Trophoblast cell (in vitro differentiated cells and primary cell): ENCODE measurements around the gene AGAP1.

Experiments used
- DNase-seq, 2 donors: peaks; one replicate each; pipeline ENCODE4 v3.0.0-alpha.2; 2016
- H2AFZ ChIP-seq: 2 replicates; pipeline ENCODE4 v1.6.1; 2013; ENCODE audit warnings: low read length, moderate library complexity, mild to moderate bottlenecking; ENCODE audit not compliant: insufficient read depth, poor library complexity
- H2AK5ac ChIP-seq: 2 replicates; pipeline ENCODE4 v1.6.1; 2013; ENCODE audit warnings: mild to moderate bottlenecking, low read length
- H2BK120ac ChIP-seq: 2 replicates; pipeline ENCODE4 v1.6.1; 2013; ENCODE audit warnings: low read length, mild to moderate bottlenecking, moderate library complexity; ENCODE audit not compliant: insufficient read depth, poor library complexity
- H2BK12ac ChIP-seq: 2 replicates; pipeline ENCODE4 v1.6.1; 2013; ENCODE audit warnings: mild to moderate bottlenecking, low read length, moderate library complexity
- H2BK5ac ChIP-seq: 2 replicates; pipeline ENCODE4 v1.6.1; 2013; ENCODE audit warnings: low read length, low read depth, moderate library complexity, mild to moderate bottlenecking; ENCODE audit not compliant: poor library complexity
- H3K14ac ChIP-seq: 2 replicates; pipeline ENCODE4 v1.6.1; 2013; ENCODE audit warnings: mild to moderate bottlenecking, low read length
- H3K18ac ChIP-seq: 2 replicates; pipeline ENCODE4 v1.6.1; 2013; ENCODE audit warnings: mild to moderate bottlenecking, low read length
- H3K23ac ChIP-seq: 2 replicates; pipeline ENCODE4 v1.6.1; 2013; ENCODE audit warnings: low read length
- H3K27ac ChIP-seq: 2 replicates; pipeline ENCODE4 v1.5.1; 2013; ENCODE audit warnings: low read depth, mild to moderate bottlenecking, inconsistent platforms, low read length, moderate library complexity
- H3K27me3 ChIP-seq: 2 replicates; pipeline ENCODE4 v1.6.1; 2013; ENCODE audit warnings: inconsistent platforms, mild to moderate bottlenecking, low read length, moderate library complexity; ENCODE audit not compliant: insufficient read depth
- H3K36me3 ChIP-seq, 2 experiments: 1 replicate in 1 of 2; 2 replicates in 1 of 2; pipeline ENCODE4 v1.6.1; 2013; ENCODE audit warnings: low read length in 2 of 2, mild to moderate bottlenecking in 2 of 2, moderate library complexity in 1 of 2; ENCODE audit not compliant: insufficient read depth in 2 of 2, control insufficient read depth in 1 of 2
- H3K4ac ChIP-seq: 2 replicates; pipeline ENCODE4 v1.6.1; 2013; ENCODE audit warnings: low read depth, mild to moderate bottlenecking, low read length, moderate library complexity
- H3K4me1 ChIP-seq, 2 experiments: 1 replicate in 1 of 2; 2 replicates in 1 of 2; pipeline ENCODE4 v1.6.1; 2013; ENCODE audit warnings: low read length in 2 of 2, mild to moderate bottlenecking in 2 of 2, moderate library complexity in 1 of 2; ENCODE audit not compliant: insufficient read depth in 2 of 2, control insufficient read depth in 1 of 2
- H3K4me2 ChIP-seq: 2 replicates; pipeline ENCODE4 v1.6.1; 2013; ENCODE audit warnings: inconsistent platforms, mild to moderate bottlenecking, low read length, moderate library complexity
- H3K4me3 ChIP-seq: 2 replicates; pipeline ENCODE4 v1.5.1; 2013; ENCODE audit warnings: mild to moderate bottlenecking, low read depth, low read length, inconsistent platforms
- H3K79me1 ChIP-seq: one replicate; pipeline ENCODE4 v1.6.1; 2013; ENCODE audit warnings: low read length
- H3K79me2 ChIP-seq: 2 replicates; pipeline ENCODE4 v1.6.1; 2013; ENCODE audit warnings: low read length, mild to moderate bottlenecking; ENCODE audit not compliant: control insufficient read depth, insufficient read depth, poor library complexity
- H3K9ac ChIP-seq: 2 replicates; pipeline ENCODE4 v1.6.1; 2013; ENCODE audit warnings: mild to moderate bottlenecking, low read length
- H3K9me3 ChIP-seq: 2 replicates; pipeline ENCODE4 v1.6.1; 2013; ENCODE audit warnings: low read depth, mild to moderate bottlenecking, control low read depth, inconsistent platforms, low read length; ENCODE audit not compliant: insufficient read depth
- H4K12ac ChIP-seq: 2 replicates; pipeline ENCODE4 v1.6.1; 2013; ENCODE audit warnings: low read depth, mild to moderate bottlenecking, low read length, moderate library complexity
- H4K8ac ChIP-seq: 2 replicates; pipeline ENCODE4 v1.6.1; 2013; ENCODE audit warnings: low read depth, mild to moderate bottlenecking, low read length, moderate library complexity
- H4K91ac ChIP-seq: one replicate; pipeline ENCODE4 v1.6.1; 2013; ENCODE audit warnings: low read depth, mild to moderate bottlenecking, low read length, moderate library complexity
- WGBS: extraction: QIAGEN DNeasy Blood & Tissue Kit; methylation state at CpG from one replicate; pipeline ENCODE4 v1.1.7; 2013; ENCODE audit warnings: missing lambda C conversion rate; ENCODE audit not compliant: insufficient read length, insufficient coverage; ENCODE audit errors: extremely low coverage; 5-methylcytosine and 5-hydroxymethylcytosine counted together

Gene AGAP1

DNA sequence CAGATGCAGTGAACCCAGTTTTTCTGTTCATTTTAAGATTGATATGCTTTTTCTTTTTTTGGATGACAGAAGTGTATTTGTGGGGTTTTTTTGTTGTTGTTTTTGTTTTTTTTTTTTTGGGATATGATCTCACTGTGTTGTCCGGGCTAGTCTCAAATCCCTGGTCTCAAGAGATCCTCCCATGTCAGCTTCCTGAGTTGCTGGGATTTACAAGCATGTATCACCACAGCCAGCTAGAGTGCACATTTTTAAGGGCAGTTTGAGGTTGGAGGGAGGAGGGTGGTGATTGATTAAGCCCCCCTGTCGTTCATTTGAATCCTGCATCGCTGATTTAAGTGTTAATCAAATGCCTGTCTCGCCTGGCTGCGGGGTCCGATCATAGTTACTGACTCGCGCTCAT, 485.2 kb downstream of the AGAP1 start:
- WGBS: no CpG with 5 or more reads among the region's 8 CpGs
- H2BK5ac ChIP-seq: no peak overlapping the region
- no peak overlapping the region for H2BK12ac ChIP-seq
- no peaks in the 10 kb centered on the region for H3K4me1 ChIP-seq
- no peak overlapping the region for H2AK5ac ChIP-seq
- no peak overlapping the region for H3K4me3 ChIP-seq
- H3K9me3 ChIP-seq: no peaks in the 10 kb centered on the region
- no peak overlapping the region for H4K91ac ChIP-seq
- H3K79me1 ChIP-seq: no peaks in the 10 kb centered on the region
- H3K23ac ChIP-seq: no peak overlapping the region
- no peak overlapping the region for H3K14ac ChIP-seq
- H3K36me3 ChIP-seq: peaks cover 0 to 4% of the 10 kb centered on the region in 2 experiments
- H3K4ac ChIP-seq: no peak overlapping the region
- no peaks in the 10 kb centered on the region for H3K79me2 ChIP-seq
- H3K4me2 ChIP-seq: no peak overlapping the region
- no peak overlapping the region for H3K27ac ChIP-seq
- no peak overlapping the region for H2AFZ ChIP-seq
- H4K12ac ChIP-seq: no peak overlapping the region
- DNase-seq: no peak
- no peak overlapping the region for H4K8ac ChIP-seq
- H3K18ac ChIP-seq: no peak overlapping the region
- no peak overlapping the region for H2BK120ac ChIP-seq
- no peaks in the 10 kb centered on the region for H3K27me3 ChIP-seq
- no peak overlapping the region for H3K9ac ChIP-seq

GRCh38 chr2:235979753-235980435, 486.1 kb downstream of the AGAP1 start:
- Histone ChIP-seq H3K79me1 (no peaks in the 10 kb centered on the region), H2AK5ac (no peak overlapping the region), H3K4me1 (no peaks in the 10 kb centered on the region), H4K12ac (no peak overlapping the region), H3K14ac (no peak overlapping the region), H4K8ac (no peak overlapping the region), H3K79me2 (no peaks in the 10 kb centered on the region), H2AFZ (no peak overlapping the region), H3K9ac (no peak overlapping the region), H2BK120ac (no peak overlapping the region), H3K27me3 (no peaks in the 10 kb centered on the region), H2BK5ac (no peak overlapping the region), H3K27ac (no peak overlapping the region), H3K4ac (no peak overlapping the region), H3K18ac (no peak overlapping the region), H3K9me3 (no peaks in the 10 kb centered on the region), H3K36me3 (peaks cover 0 to 4% of the 10 kb centered on the region in 2 experiments), H3K4me2 (no peak overlapping the region), H4K91ac (no peak overlapping the region), H3K4me3 (no peak overlapping the region), H3K23ac (no peak overlapping the region), H2BK12ac (no peak overlapping the region)
- DNase-seq: no peak
- no CpG with 5 or more reads among the region's 15 CpGs for WGBS

DNA sequence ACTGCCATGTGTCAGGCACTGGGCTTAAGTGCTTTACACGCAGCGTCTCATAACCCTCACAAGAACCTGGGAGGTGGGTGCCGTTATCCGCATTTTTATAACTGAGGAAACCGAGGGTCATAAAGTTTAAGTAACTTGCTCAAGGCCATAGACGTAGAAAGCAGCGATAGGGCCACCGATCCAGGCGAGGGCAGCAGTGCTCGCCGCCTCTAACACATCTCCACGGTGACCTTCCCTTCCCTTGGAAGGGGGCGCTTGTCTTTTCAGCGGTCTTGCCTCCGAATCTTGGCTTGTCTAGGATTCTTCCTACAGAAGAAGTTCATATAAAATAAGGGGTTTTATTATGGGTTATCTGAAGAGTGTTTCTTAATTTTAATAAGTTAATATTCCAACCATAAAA, 487.8 kb downstream of the AGAP1 start:
- H4K12ac ChIP-seq: no peak overlapping the region
- no peak overlapping the region for H2BK120ac ChIP-seq
- H3K36me3 ChIP-seq: no peaks in the 10 kb centered on the region
- H3K79me2 ChIP-seq: no peaks in the 10 kb centered on the region
- no peak overlapping the region for H3K9ac ChIP-seq
- no peaks in the 10 kb centered on the region for H3K9me3 ChIP-seq
- no peak overlapping the region for H2BK12ac ChIP-seq
- no peak overlapping the region for H2AFZ ChIP-seq
- H3K4me1 ChIP-seq: no peaks in the 10 kb centered on the region
- no CpG with 5 or more reads among the region's 15 CpGs for WGBS
- no peak overlapping the region for H3K23ac ChIP-seq
- H3K18ac ChIP-seq: no peak overlapping the region
- H3K14ac ChIP-seq: no peak overlapping the region
- no peaks in the 10 kb centered on the region for H3K79me1 ChIP-seq
- H2AK5ac ChIP-seq: no peak overlapping the region
- no peak overlapping the region for H3K4me3 ChIP-seq
- H3K27ac ChIP-seq: no peak overlapping the region
- no peaks in the 10 kb centered on the region for H3K27me3 ChIP-seq
- H4K8ac ChIP-seq: no peak overlapping the region
- no peak overlapping the region for H3K4ac ChIP-seq
- H2BK5ac ChIP-seq: no peak overlapping the region
- H4K91ac ChIP-seq: no peak overlapping the region
- DNase-seq: no peak
- no peak overlapping the region for H3K4me2 ChIP-seq

DNA sequence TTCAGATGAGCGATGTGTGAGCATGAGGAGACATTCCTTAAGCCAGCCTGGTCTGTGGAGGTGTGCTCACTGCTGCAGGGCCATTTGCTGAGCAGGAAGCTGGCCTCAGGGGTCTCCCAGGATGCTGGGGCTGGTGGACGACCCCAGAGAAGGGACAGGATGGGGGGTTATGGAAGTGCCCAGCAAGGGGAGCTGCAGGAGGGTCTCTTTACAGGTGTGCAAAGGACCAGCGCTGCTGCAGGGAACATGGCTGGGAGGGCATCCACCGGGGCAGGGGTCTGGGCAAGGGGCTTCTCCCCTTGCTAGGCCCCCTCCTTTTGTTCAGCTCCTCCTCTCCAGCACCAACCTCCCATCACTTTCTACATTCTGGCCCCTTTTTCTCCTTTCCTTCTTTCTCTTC, 489.2 kb downstream of the AGAP1 start:
- Histone ChIP-seq H3K4me1 (no peaks in the 10 kb centered on the region), H3K27ac (no peak overlapping the region), H3K79me2 (no peaks in the 10 kb centered on the region), H3K23ac (no peak overlapping the region), H2AFZ (no peak overlapping the region), H2BK120ac (no peak overlapping the region), H3K4ac (no peak overlapping the region), H2BK5ac (no peak overlapping the region), H3K14ac (no peak overlapping the region), H3K18ac (no peak overlapping the region), H4K91ac (no peak overlapping the region), H3K79me1 (no peaks in the 10 kb centered on the region), H2BK12ac (no peak overlapping the region), H3K9ac (no peak overlapping the region), H4K12ac (no peak overlapping the region), H3K4me3 (no peak overlapping the region), H3K4me2 (no peak overlapping the region), H3K27me3 (no peaks in the 10 kb centered on the region), H3K9me3 (no peaks in the 10 kb centered on the region), H4K8ac (no peak overlapping the region), H2AK5ac (no peak overlapping the region), H3K36me3 (no peaks in the 10 kb centered on the region)
- no CpG with 5 or more reads among the region's 4 CpGs for WGBS
- DNase-seq: no peak
